Thoracic aorta (tissue), 2 donors: ENCODE results near the gene LCNL1. TPM values are rescaled to one million over a fixed set of nuclear protein-coding genes. Genes with fewer than 3 reads are reported as not detected.

Experiments used
- ATAC-seq: fragments of 150-250 bp; one replicate; pipeline ENCODE4 v1.8.0; 2017; ENCODE audit warnings: low read depth; ENCODE audit not compliant: insufficient number of reproducible peaks, low FRiP score
- DNase-seq: peaks from one replicate; pipeline ENCODE4 v3.0.0-alpha.2; 2020; ENCODE audit warnings: low spot score
- H3K27ac ChIP-seq, 2 donors: fragments of 200-600 bp; sonication (generic); 1 replicate in 1 of 2; 2 replicates in 1 of 2; pipeline ENCODE4 v1.5.1; 2016; ENCODE audit warnings: mild to moderate bottlenecking in 2 of 2, moderate library complexity in 2 of 2
- H3K27me3 ChIP-seq: fragments of 200-600 bp; sonication (generic); replicated peaks from 2 replicates; pipeline ENCODE4 v1.6.0; 2016; ENCODE audit warnings: mild to moderate bottlenecking; ENCODE audit not compliant: insufficient read depth
- H3K36me3 ChIP-seq: fragments of 200-600 bp; sonication (generic); one replicate; pipeline ENCODE4 v1.5.1; 2016
- H3K4me1 ChIP-seq, 2 donors: fragments of 200-600 bp; sonication (generic); 1 replicate in 1 of 2; 2 replicates in 1 of 2; pipeline versions ENCODE4 v1.5.1 to v1.6.0; 2016; ENCODE audit warnings: low read depth in 2 of 2, mild to moderate bottlenecking in 1 of 2; ENCODE audit not compliant: control insufficient read depth in 1 of 2
- H3K4me3 ChIP-seq: fragments of 200-600 bp; sonication (generic); 2 replicates; pipeline ENCODE4 v1.5.1; 2016; ENCODE audit warnings: mild to moderate bottlenecking
- H3K9me3 ChIP-seq: fragments of 200-600 bp; sonication (generic); 2 replicates; pipeline ENCODE4 v1.5.1; 2016
- CTCF ChIP-seq: fragments of 200-600 bp; sonication (generic); IDR thresholded peaks from one replicate; pipeline ENCODE4 v1.5.1; 2019; ENCODE audit warnings: antibody characterized with exemption
- total RNA-seq, 2 donors: library from RNA; depleted of rRNA; stranded (reverse); fragments of >200 nt; gene quantifications; one replicate each; pipeline versions ENCODE4 v1.1.0 to v1.2.3, GENCODE V29; 2016

LCNL1 gene
- total RNA-seq, 2 donors from 2014 or later, result not detected

- TF ChIP-seq CTCF, result no peak
- peak overlapping the region in 1 of 2 donors; percentile 65 for H3K27ac ChIP-seq
These were observed 10.1 kb downstream of the LCNL1 start for GRCh38 chr9:136992819-136993369.

GRCh38 chr9:136994180-136994887, 11.5 kb downstream of the LCNL1 start:
- H3K9me3 ChIP-seq, result no peaks in the 10 kb centered on the region
- no peak overlapping the region for H3K4me3 ChIP-seq
- H3K36me3 ChIP-seq, result no peaks in the 10 kb centered on the region
- peaks cover 24 to 37% of the 10 kb centered on the region in 2 donors for H3K4me1 ChIP-seq
- DNase-seq (no peak), ATAC-seq (no peak)
- H3K27me3 ChIP-seq, result no peaks in the 10 kb centered on the region
- no peak overlapping the region for H3K27ac ChIP-seq
- no peak for TF ChIP-seq CTCF

More at GRCh38 chr9:136992819-136993369, 10.1 kb downstream of the LCNL1 start:
- no peaks in the 10 kb centered on the region for H3K9me3 ChIP-seq
- no peak for DNase-seq
- H3K27me3 ChIP-seq, result no peaks in the 10 kb centered on the region
- no peak for ATAC-seq
- H3K4me3 ChIP-seq, result peak overlapping the region; percentile 98
- H3K36me3 ChIP-seq, result no peaks in the 10 kb centered on the region
- H3K4me1 ChIP-seq, result peaks cover 24 to 37% of the 10 kb centered on the region in 2 donors

- Histone ChIP-seq H3K9me3 (no peaks in the 10 kb centered on the region), H3K4me1 (peaks cover 24 to 37% of the 10 kb centered on the region in 2 donors), H3K4me3 (peak overlapping the region; percentile 63), H3K36me3 (no peaks in the 10 kb centered on the region), H3K27ac (no peak overlapping the region), H3K27me3 (no peaks in the 10 kb centered on the region)
- ATAC-seq (no peak), DNase-seq (no peak)
- no peak for TF ChIP-seq CTCF
These were observed 12.1 kb downstream of the LCNL1 start for GRCh38 chr9:136994888-136995230.

GRCh38 chr9:136995362-136995761, 12.6 kb downstream of the LCNL1 start:
- Histone ChIP-seq H3K9me3 (no peaks in the 10 kb centered on the region), H3K4me3 (peak overlapping the region; percentile 63), H3K36me3 (no peaks in the 10 kb centered on the region), H3K27me3 (no peaks in the 10 kb centered on the region), H3K4me1 (peaks cover 24 to 37% of the 10 kb centered on the region in 2 donors), H3K27ac (no peak overlapping the region)
- ATAC-seq (no peak), DNase-seq (no peak)
- no peak for TF ChIP-seq CTCF

- no peak for DNase-seq
- Histone ChIP-seq H3K4me3 (peak overlapping the region; percentile 63), H3K27ac (peak overlapping the region in 1 of 2 donors; percentile 54), H3K4me1 (peaks cover 24 to 37% of the 10 kb centered on the region in 2 donors), H3K36me3 (no peaks in the 10 kb centered on the region), H3K27me3 (no peaks in the 10 kb centered on the region), H3K9me3 (no peaks in the 10 kb centered on the region)
- ATAC-seq, result no peak
- TF ChIP-seq CTCF, result no peak
These were observed 13.0 kb downstream of the LCNL1 start for GRCh38 chr9:136995772-136996311.
